ENCODE data around the gene USP3.

Gene USP3

GRCh38 chr15:63633312-63633711 is 128.9 kb downstream of the USP3 start:
- in situ Hi-C loops (cut with MboI; ENCODE audit: low sequenced_read_pairs, unreplicated experiment) = no loop called here
- TF ChIP-seq CTCF (IDR thresholded peaks at IDR 0.05; ENCODE audit: borderline replicate concordance, control extremely low read depth, extremely low read depth, insufficient read depth, missing control alignments) = no peak
- no peak for DNase-seq (ENCODE audit: low spot score)

GRCh38 chr15:63634154-63634553 is 129.8 kb downstream of the USP3 start:
- TF ChIP-seq CTCF (IDR thresholded peaks at IDR 0.05; ENCODE audit: borderline replicate concordance, control extremely low read depth, extremely low read depth, insufficient read depth, missing control alignments) = no peak
- in situ Hi-C loops (cut with MboI; ENCODE audit: low sequenced_read_pairs, unreplicated experiment) = no loop called here
- no peak for DNase-seq (ENCODE audit: low spot score)

- TF ChIP-seq CTCF (IDR thresholded peaks at IDR 0.05; ENCODE audit: borderline replicate concordance, control extremely low read depth, extremely low read depth, insufficient read depth, missing control alignments) = no peak
- in situ Hi-C loops (cut with MboI; ENCODE audit: low sequenced_read_pairs, unreplicated experiment) = no loop called here
- no peak for DNase-seq (ENCODE audit: low spot score)
These were observed 132.2 kb downstream of the USP3 start for GRCh38 chr15:63636518-63637061.

GRCh38 chr15:63638839-63639238 is 134.4 kb downstream of the USP3 start:
- no peak for DNase-seq (ENCODE audit: low spot score)
- in situ Hi-C loops (cut with MboI; ENCODE audit: low sequenced_read_pairs, unreplicated experiment) = no loop called here
- TF ChIP-seq CTCF (IDR thresholded peaks at IDR 0.05; ENCODE audit: borderline replicate concordance, control extremely low read depth, extremely low read depth, insufficient read depth, missing control alignments) = no peak

GRCh38 chr15:63640146-63640545 is 135.8 kb downstream of the USP3 start:
- DNase-seq (ENCODE audit: low spot score) = no peak
- in situ Hi-C loops (cut with MboI; ENCODE audit: low sequenced_read_pairs, unreplicated experiment) = no loop called here
- no peak for TF ChIP-seq CTCF (IDR thresholded peaks at IDR 0.05; ENCODE audit: borderline replicate concordance, control extremely low read depth, extremely low read depth, insufficient read depth, missing control alignments)

Data from GM13976 (cell line).